Lung (tissue), 12 donors: Measurements from ENCODE around the gene GET4. TPM values are rescaled to one million over a fixed set of nuclear protein-coding genes. Genes with fewer than 3 reads are reported as not detected.

Experiments
- ATAC-seq: fragments of 200-7000 bp; cut with Tn5 transposase; one replicate; pipeline ENCODE4 v1.9.1; 2020; ENCODE audit warnings: moderate number of reproducible peaks; ENCODE audit not compliant: insufficient read depth, low FRiP score
- DNase-seq, 3 donors: peaks; one replicate each; pipeline ENCODE4 v3.0.0-alpha.2; 2013 to 2017
- H3K27ac ChIP-seq, 2 donors: one replicate each; pipeline ENCODE4 v1.5.1; 2013; ENCODE audit warnings: mild to moderate bottlenecking in 2 of 2, moderate library complexity in 2 of 2, control low read depth in 1 of 2, inconsistent platforms in 1 of 2, low read depth in 1 of 2, low read length in 1 of 2
- H3K27me3 ChIP-seq, 3 donors: one replicate each; pipeline ENCODE4 v1.5.1; 2013; ENCODE audit warnings: low read length in 2 of 3; ENCODE audit not compliant: control insufficient read depth in 3 of 3, insufficient read depth in 3 of 3
- H3K36me3 ChIP-seq, 4 donors: one replicate each; pipeline ENCODE4 v1.5.1; 2013; ENCODE audit warnings: low read length in 4 of 4, mild to moderate bottlenecking in 1 of 4, moderate library complexity in 1 of 4; ENCODE audit not compliant: control insufficient read depth in 4 of 4, insufficient read depth in 4 of 4
- H3K4me1 ChIP-seq, 5 donors: one replicate each; pipeline ENCODE4 v1.5.1; 2013; ENCODE audit warnings: low read length in 5 of 5, mild to moderate bottlenecking in 2 of 5, moderate library complexity in 1 of 5; ENCODE audit not compliant: control insufficient read depth in 5 of 5, insufficient read depth in 5 of 5
- H3K4me3 ChIP-seq: one replicate; pipeline ENCODE4 v1.5.1; 2013; ENCODE audit warnings: mild to moderate bottlenecking, control low read depth, moderate library complexity
- H3K9ac ChIP-seq, 2 donors: one replicate each; pipeline ENCODE4 v1.5.1; 2013; ENCODE audit warnings: low read length in 2 of 2, control low read depth in 1 of 2; ENCODE audit not compliant: insufficient read depth in 1 of 2
- H3K9me3 ChIP-seq, 4 donors: one replicate each; pipeline ENCODE4 v1.5.1; 2013; ENCODE audit warnings: low read length in 3 of 4, mild to moderate bottlenecking in 1 of 4, moderate library complexity in 1 of 4; ENCODE audit not compliant: control insufficient read depth in 4 of 4, insufficient read depth in 3 of 4
- WGBS, 2 donors: extraction: QIAGEN DNeasy Blood & Tissue Kit; methylation state at CpG; one replicate each; pipeline ENCODE4 v1.1.7; 2013; 5-methylcytosine and 5-hydroxymethylcytosine counted together
- polyA plus RNA-seq, 2 donors: library from polyadenylated mRNA; stranded (reverse); fragments of 200-250 nt; gene quantifications; one replicate each; pipeline ENCODE4 v1.2.1, GENCODE V29; 2013
- total RNA-seq, 2 donors: library from RNA; depleted of rRNA in 1 of 2; stranded (reverse); fragments of >200 nt in 1 of 2; gene quantifications; one replicate each; pipeline ENCODE4 v1.2.1, GENCODE V29; 2014 to 2021
- TF ChIP-seq, protein P1 (sequence below): IDR thresholded peaks from 2 replicates; pipeline ENCODE4 v1.5.1; 2012; ENCODE audit warnings: mild to moderate bottlenecking; ENCODE audit errors: control extremely low read depth, extremely low read depth
- donor health status: control.
- donor health status: control.
- donor health status: Bipolar disorder and iron deficiency.
- donor health status: healthy.
- donor health status: DM: yes; HTN: yes; CAD: no.

GET4 gene
- total and polyA plus RNA-seq, 4 donors: 34.1 to 41.8 (median 40.0) TPM

DNA sequence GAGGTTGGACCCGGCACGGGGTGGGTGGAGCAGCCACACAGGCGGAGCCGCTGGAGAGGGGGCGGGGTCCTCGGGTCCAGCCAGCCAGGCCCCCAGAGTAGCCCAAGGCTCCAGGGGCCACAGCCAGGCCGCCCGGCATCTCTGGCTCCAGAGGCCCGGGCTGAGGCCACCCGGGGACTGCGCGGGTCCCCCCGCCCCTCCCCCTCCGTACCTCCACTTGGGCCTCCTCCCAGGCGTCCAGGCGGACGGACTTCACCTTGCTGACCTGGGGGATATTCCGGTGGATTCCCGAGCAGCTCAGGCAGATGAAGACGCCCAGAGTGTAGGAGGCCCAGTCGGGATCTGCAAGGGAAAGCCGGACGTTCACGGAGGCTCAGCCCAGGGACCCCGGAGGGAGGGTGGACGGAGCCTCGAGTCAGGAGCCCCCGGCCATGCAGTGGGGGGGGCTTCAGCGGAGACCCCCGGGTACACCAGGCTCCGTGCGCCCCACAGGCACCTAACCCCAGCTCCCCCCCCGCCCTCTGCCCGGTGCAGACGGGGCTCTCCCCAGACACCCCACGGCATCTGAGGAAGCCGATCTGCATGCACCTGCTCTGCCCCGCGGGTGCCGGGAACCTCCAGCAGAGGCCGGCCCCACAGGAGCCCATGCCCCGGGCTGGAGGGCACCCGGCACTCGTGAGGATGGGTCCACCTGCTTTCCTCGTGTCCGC is 59.0 kb downstream of the GET4 start:
- H3K4me3 ChIP-seq: no peak overlapping the region
- no peaks in the 10 kb centered on the region for H3K27me3 ChIP-seq
- no peak overlapping the region for H3K9ac ChIP-seq
- no peak for DNase-seq
- TF ChIP-seq, protein P1, sequence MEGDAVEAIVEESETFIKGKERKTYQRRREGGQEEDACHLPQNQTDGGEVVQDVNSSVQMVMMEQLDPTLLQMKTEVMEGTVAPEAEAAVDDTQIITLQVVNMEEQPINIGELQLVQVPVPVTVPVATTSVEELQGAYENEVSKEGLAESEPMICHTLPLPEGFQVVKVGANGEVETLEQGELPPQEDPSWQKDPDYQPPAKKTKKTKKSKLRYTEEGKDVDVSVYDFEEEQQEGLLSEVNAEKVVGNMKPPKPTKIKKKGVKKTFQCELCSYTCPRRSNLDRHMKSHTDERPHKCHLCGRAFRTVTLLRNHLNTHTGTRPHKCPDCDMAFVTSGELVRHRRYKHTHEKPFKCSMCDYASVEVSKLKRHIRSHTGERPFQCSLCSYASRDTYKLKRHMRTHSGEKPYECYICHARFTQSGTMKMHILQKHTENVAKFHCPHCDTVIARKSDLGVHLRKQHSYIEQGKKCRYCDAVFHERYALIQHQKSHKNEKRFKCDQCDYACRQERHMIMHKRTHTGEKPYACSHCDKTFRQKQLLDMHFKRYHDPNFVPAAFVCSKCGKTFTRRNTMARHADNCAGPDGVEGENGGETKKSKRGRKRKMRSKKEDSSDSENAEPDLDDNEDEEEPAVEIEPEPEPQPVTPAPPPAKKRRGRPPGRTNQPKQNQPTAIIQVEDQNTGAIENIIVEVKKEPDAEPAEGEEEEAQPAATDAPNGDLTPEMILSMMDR: no peak
- H3K4me1 ChIP-seq: no peaks in the 10 kb centered on the region
- peaks cover 0 to 13% (median 0%) of the 10 kb centered on the region in 4 donors for H3K36me3 ChIP-seq
- peaks cover 0 to 3% (median under 1%) of the 10 kb centered on the region in 4 donors for H3K9me3 ChIP-seq
- H3K27ac ChIP-seq: no peak overlapping the region
- 86 to 92% methylated on average over 45 to 46 of the region's 46 CpGs for WGBS, 2 donors
- no peak for ATAC-seq

DNA sequence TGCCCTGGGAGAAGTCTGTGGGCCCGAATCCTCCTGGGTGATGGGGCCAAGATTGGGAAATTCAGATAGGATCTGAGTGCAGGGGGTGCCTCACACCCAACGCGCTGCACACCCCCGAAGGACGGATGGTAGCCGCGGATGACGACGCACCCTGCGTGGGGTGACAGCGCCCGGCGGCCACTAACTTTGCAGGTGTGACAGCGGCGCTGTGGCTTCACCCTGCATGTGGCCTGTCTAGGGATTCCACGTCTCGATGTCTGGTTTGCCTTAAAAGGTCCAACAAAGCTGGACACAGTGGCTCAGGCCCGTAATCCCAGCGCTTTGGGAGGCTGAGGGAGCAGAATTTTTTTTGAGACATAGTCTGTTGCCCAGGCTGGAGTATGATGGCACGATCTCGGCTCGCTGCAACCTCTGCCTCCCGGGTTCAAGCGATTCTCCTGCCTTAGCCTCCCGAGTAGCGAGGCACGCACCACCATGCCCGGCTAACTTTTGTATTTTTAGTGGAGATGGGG is 59.6 kb downstream of the GET4 start:
- no peak overlapping the region for H3K27ac ChIP-seq
- H3K9ac ChIP-seq: no peak overlapping the region
- WGBS, 2 donors: 95% methylated on average over 28 of the region's 28 CpGs
- no peaks in the 10 kb centered on the region for H3K27me3 ChIP-seq
- H3K4me3 ChIP-seq: no peak overlapping the region
- TF ChIP-seq, protein P1: no peak
- H3K4me1 ChIP-seq: no peaks in the 10 kb centered on the region
- ATAC-seq (no peak), DNase-seq (no peak)
- peaks cover 0 to 3% (median 2%) of the 10 kb centered on the region in 4 donors for H3K9me3 ChIP-seq
- peaks cover 0 to 13% (median 0%) of the 10 kb centered on the region in 4 donors for H3K36me3 ChIP-seq

DNA sequence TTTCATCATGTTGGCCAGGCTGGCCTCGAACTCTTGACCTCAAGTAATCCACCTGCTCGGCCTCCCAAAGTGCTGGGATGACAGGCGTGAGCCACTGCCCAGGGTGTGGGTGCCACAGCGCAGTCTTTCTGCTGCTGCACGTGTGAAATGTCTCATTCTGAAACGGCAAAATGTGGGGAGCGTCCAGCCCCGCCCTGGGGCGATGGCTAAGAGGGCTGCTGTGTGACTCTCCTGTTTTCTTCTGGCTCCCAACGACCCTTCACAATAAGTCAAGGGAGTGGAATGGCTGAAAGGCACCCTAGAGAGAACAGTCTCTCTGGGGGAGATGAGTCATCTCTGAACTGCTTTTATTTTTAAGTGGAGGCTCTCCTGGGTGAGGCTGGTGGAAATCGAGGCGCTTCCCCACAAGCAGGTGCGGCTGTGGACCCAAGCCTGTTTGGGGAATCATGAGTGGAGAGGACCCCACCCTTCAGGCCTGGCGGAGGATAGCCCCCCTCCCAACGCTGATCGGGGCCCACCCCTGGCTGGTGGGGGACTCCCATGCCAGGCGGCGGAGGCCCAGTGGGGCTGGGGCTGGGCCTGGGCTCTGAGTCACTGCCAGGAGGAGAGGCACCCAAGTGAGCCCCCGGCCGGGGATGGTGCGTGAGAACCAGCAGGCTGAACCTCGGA is 60.2 kb downstream of the GET4 start:
- no peak overlapping the region for H3K9ac ChIP-seq
- 76 to 87% methylated on average over 18 to 22 of the region's 22 CpGs for WGBS, 2 donors
- TF ChIP-seq, protein P1: no peak
- no peaks in the 10 kb centered on the region for H3K4me1 ChIP-seq
- no peak for DNase-seq
- no peak overlapping the region for H3K27ac ChIP-seq
- no peak for ATAC-seq
- peaks cover 0 to 4% (median 2%) of the 10 kb centered on the region in 4 donors for H3K9me3 ChIP-seq
- H3K4me3 ChIP-seq: no peak overlapping the region
- peaks cover 0 to 1% (median 0%) of the 10 kb centered on the region in 3 donors for H3K27me3 ChIP-seq
- peaks cover 0 to 13% (median 0%) of the 10 kb centered on the region in 4 donors for H3K36me3 ChIP-seq
